Common myeloid progenitor, CD34-positive (primary cell): ENCODE data around the gene CACNG4.

Source experiments
- CTCF ChIA-PET: fragments of 350-600 bp; sonication (Branson Sonifier 250); formaldehyde crosslinking; loops from one replicate; lab custom pipeline; 2021; ENCODE audit warnings: antibody characterized with exemption; lab: Charles Lee
- POLR2A ChIA-PET: fragments of 350-600 bp; sonication (Branson Sonifier 250); formaldehyde crosslinking; loops from one replicate; lab custom pipeline; 2021; ENCODE audit warnings: antibody characterized with exemption; lab: Charles Lee
- DNase-seq, 3 donors: peaks; one replicate each; pipeline versions ENCODE4 v3.0.0 to v3.0.0-alpha.2; 2013
- H3K27ac ChIP-seq, 2 experiments: 1 replicate in 1 of 2; 2 replicates in 1 of 2; pipeline ENCODE4 v1.7.0; 2013; ENCODE audit warnings: inconsistent platforms in 2 of 2, low read length in 2 of 2, mild to moderate bottlenecking in 2 of 2, low read depth in 1 of 2, moderate library complexity in 1 of 2; ENCODE audit not compliant: severe bottlenecking in 2 of 2, insufficient read depth in 1 of 2, poor library complexity in 1 of 2
- H3K27me3 ChIP-seq, 5 experiments: replicated peaks in 2 of 5; 1 replicate in 3 of 5; 2 replicates in 2 of 5; pipeline versions ENCODE4 v1.6.1 to v1.7.0; 2013; ENCODE audit warnings: low read length in 4 of 5, mild to moderate bottlenecking in 2 of 5, moderate library complexity in 2 of 5, inconsistent platforms in 1 of 5; ENCODE audit not compliant: insufficient read depth in 5 of 5, control insufficient read depth in 4 of 5
- H3K36me3 ChIP-seq, 4 experiments: 1 replicate in 2 of 4; 2 replicates in 2 of 4; pipeline versions ENCODE4 v1.6.1 to v1.7.0; 2013; ENCODE audit warnings: low read length in 3 of 4, control low read depth in 1 of 4, mild to moderate bottlenecking in 1 of 4; ENCODE audit not compliant: control insufficient read depth in 4 of 4, insufficient read depth in 4 of 4
- H3K4me1 ChIP-seq, 4 experiments: 1 replicate in 3 of 4; 2 replicates in 1 of 4; pipeline versions ENCODE4 v1.6.1 to v1.7.1; 2013; ENCODE audit warnings: low read length in 3 of 4, mild to moderate bottlenecking in 3 of 4, control low read depth in 1 of 4, inconsistent platforms in 1 of 4, moderate library complexity in 1 of 4; ENCODE audit not compliant: control insufficient read depth in 4 of 4, insufficient read depth in 4 of 4; ENCODE audit errors: control extremely low read depth in 1 of 4
- H3K4me3 ChIP-seq, 7 experiments: 1 replicate in 4 of 7; 2 replicates in 3 of 7; pipeline versions ENCODE4 v1.5.1 to v1.7.0; 2013; ENCODE audit warnings: mild to moderate bottlenecking in 7 of 7, low read length in 6 of 7, moderate library complexity in 6 of 7, inconsistent platforms in 2 of 7, low read depth in 2 of 7, control low read depth in 1 of 7; ENCODE audit not compliant: insufficient read depth in 4 of 7, control insufficient read depth in 1 of 7; ENCODE audit errors: extremely low read depth in 1 of 7
- H3K9me3 ChIP-seq, 5 experiments: 1 replicate in 4 of 5; 2 replicates in 1 of 5; pipeline versions ENCODE4 v1.6.1 to v1.7.1; 2013; ENCODE audit warnings: low read length in 4 of 5, mild to moderate bottlenecking in 2 of 5, inconsistent platforms in 1 of 5, low read depth in 1 of 5, moderate library complexity in 1 of 5; ENCODE audit not compliant: control insufficient read depth in 4 of 5, insufficient read depth in 2 of 5; ENCODE audit errors: control extremely low read depth in 1 of 5
- WGBS: methylation state at CpG from one replicate; pipeline ENCODE4 v1.1.5; 2013; ENCODE audit not compliant: insufficient coverage; 5-methylcytosine and 5-hydroxymethylcytosine counted together

The CACNG4 gene

GRCh38 chr17:67046398-67046797, 81.9 kb downstream of the CACNG4 start:
- H3K4me3 ChIP-seq, result no peak overlapping the region
- DNase-seq, result no peak
- H3K27me3 ChIP-seq, result peaks cover 0 to 7% (median 0%) of the 10 kb centered on the region in 5 experiments
- H3K9me3 ChIP-seq, result peaks cover 1 to 29% (median 10%) of the 10 kb centered on the region in 5 experiments
- H3K27ac ChIP-seq, result no peak overlapping the region
- H3K36me3 ChIP-seq, result no peaks in the 10 kb centered on the region
- WGBS, result 93% methylated on average over 4 of the region's 4 CpGs
- no peaks in the 10 kb centered on the region for H3K4me1 ChIP-seq
- CTCF ChIA-PET, result no interaction called here
- POLR2A ChIA-PET, result no interaction called here

GRCh38 chr17:67047382-67047781, 82.9 kb downstream of the CACNG4 start:
- WGBS, result 83% methylated on average over 1 of the region's 1 CpG
- H3K27ac ChIP-seq, result no peak overlapping the region
- ChIA-PET CTCF (no interaction called here), POLR2A (no interaction called here)
- H3K4me1 ChIP-seq, result no peaks in the 10 kb centered on the region
- peaks cover 0 to 4% (median 0%) of the 10 kb centered on the region in 5 experiments for H3K27me3 ChIP-seq
- no peak overlapping the region for H3K4me3 ChIP-seq
- H3K9me3 ChIP-seq, result peaks cover 1 to 29% (median 10%) of the 10 kb centered on the region in 5 experiments
- DNase-seq, result no peak
- H3K36me3 ChIP-seq, result no peaks in the 10 kb centered on the region

- POLR2A ChIA-PET, result no interaction called here
- Histone ChIP-seq H3K9me3 (peaks cover 1 to 29% (median 10%) of the 10 kb centered on the region in 5 experiments), H3K36me3 (no peaks in the 10 kb centered on the region), H3K27ac (no peak overlapping the region), H3K4me1 (no peaks in the 10 kb centered on the region), H3K4me3 (no peak overlapping the region), H3K27me3 (peaks cover 0 to 2% (median 0%) of the 10 kb centered on the region in 5 experiments)
- CTCF ChIA-PET, result no interaction called here
- DNase-seq, result no peak
- WGBS, result 100% methylated on average over 1 of the region's 5 CpGs
These were observed 84.7 kb downstream of the CACNG4 start for GRCh38 chr17:67049025-67049739.

GRCh38 chr17:67050066-67050465, 85.6 kb downstream of the CACNG4 start:
- DNase-seq, result no peak
- Histone ChIP-seq H3K27me3 (peaks cover 0 to 1% (median 0%) of the 10 kb centered on the region in 5 experiments), H3K4me1 (no peaks in the 10 kb centered on the region), H3K9me3 (peaks cover 1 to 29% (median 10%) of the 10 kb centered on the region in 5 experiments), H3K36me3 (no peaks in the 10 kb centered on the region), H3K27ac (no peak overlapping the region), H3K4me3 (no peak overlapping the region)
- CTCF ChIA-PET, result no interaction called here
- POLR2A ChIA-PET, result no interaction called here
- WGBS, result 100% methylated on average over 1 of the region's 1 CpG

- DNase-seq, result no peak
- H3K4me3 ChIP-seq, result no peak overlapping the region
- H3K4me1 ChIP-seq, result no peaks in the 10 kb centered on the region
- H3K27ac ChIP-seq, result no peak overlapping the region
- POLR2A ChIA-PET, result no interaction called here
- 93% methylated on average over 5 of the region's 6 CpGs for WGBS
- no peaks in the 10 kb centered on the region for H3K36me3 ChIP-seq
- peaks cover 1 to 29% (median 10%) of the 10 kb centered on the region in 5 experiments for H3K9me3 ChIP-seq
- CTCF ChIA-PET, result no interaction called here
- H3K27me3 ChIP-seq, result no peaks in the 10 kb centered on the region
These were observed 86.1 kb downstream of the CACNG4 start for GRCh38 chr17:67050471-67051154.

GRCh38 chr17:67051155-67051538, 86.6 kb downstream of the CACNG4 start:
- DNase-seq, result no peak
- Histone ChIP-seq H3K27me3 (no peaks in the 10 kb centered on the region), H3K9me3 (peaks cover 1 to 29% (median 10%) of the 10 kb centered on the region in 5 experiments), H3K27ac (no peak overlapping the region), H3K4me1 (no peaks in the 10 kb centered on the region), H3K36me3 (no peaks in the 10 kb centered on the region), H3K4me3 (no peak overlapping the region)
- 95% methylated on average over 2 of the region's 4 CpGs for WGBS
- POLR2A ChIA-PET, result no interaction called here
- CTCF ChIA-PET, result no interaction called here

- no peaks in the 10 kb centered on the region for H3K27me3 ChIP-seq
- no peak for DNase-seq
These were observed 87.3 kb downstream of the CACNG4 start for GRCh38 chr17:67051837-67052236.

More at GRCh38 chr17:67051837-67052236, 87.3 kb downstream of the CACNG4 start:
- CTCF ChIA-PET, result no interaction called here
- no peak overlapping the region for H3K27ac ChIP-seq
- peaks cover 1 to 29% (median 10%) of the 10 kb centered on the region in 5 experiments for H3K9me3 ChIP-seq
- WGBS, result 100% methylated on average over 4 of the region's 5 CpGs
- H3K4me1 ChIP-seq, result no peaks in the 10 kb centered on the region
- no peaks in the 10 kb centered on the region for H3K36me3 ChIP-seq
- H3K4me3 ChIP-seq, result no peak overlapping the region
- POLR2A ChIA-PET, result no interaction called here
